HUES64 (cell line): ENCODE data around the gene DIO1.
A peak's percentile ranks its signal among the peaks of the same experiment; 100 is the strongest.

ENCODE experiments used
- H3K27ac ChIP-seq: 2 replicates; pipeline ENCODE4 v1.7.0; 2013; ENCODE audit warnings: low read depth, low read length, inconsistent platforms
- H3K27me3 ChIP-seq: 2 replicates; pipeline ENCODE4 v1.6.1; 2013; ENCODE audit warnings: mild to moderate bottlenecking, low read length; ENCODE audit not compliant: insufficient read depth
- H3K36me3 ChIP-seq: 2 replicates; pipeline ENCODE4 v1.6.1; 2013; ENCODE audit warnings: mild to moderate bottlenecking, low read length; ENCODE audit not compliant: insufficient read depth
- H3K4me1 ChIP-seq: 2 replicates; pipeline ENCODE4 v1.6.1; 2013; ENCODE audit warnings: mild to moderate bottlenecking, low read length, moderate library complexity; ENCODE audit not compliant: insufficient read depth
- H3K4me3 ChIP-seq: 2 replicates; pipeline ENCODE4 v1.5.1; 2013; ENCODE audit warnings: mild to moderate bottlenecking, low read length, moderate library complexity
- H3K9ac ChIP-seq: 2 replicates; pipeline ENCODE4 v1.6.1; 2013; ENCODE audit warnings: mild to moderate bottlenecking, low read depth, low read length
- H3K9me3 ChIP-seq: 2 replicates; pipeline ENCODE4 v1.6.1; 2013; ENCODE audit warnings: low read depth, low read length; ENCODE audit not compliant: insufficient read depth
- WGBS: fragments of 150-250, 120-280 bp; methylation state at CpG from one replicate; pipeline ENCODE4 v1.1.7; 2013; ENCODE audit warnings: missing lambda C conversion rate; 5-methylcytosine and 5-hydroxymethylcytosine counted together

Gene DIO1

DNA sequence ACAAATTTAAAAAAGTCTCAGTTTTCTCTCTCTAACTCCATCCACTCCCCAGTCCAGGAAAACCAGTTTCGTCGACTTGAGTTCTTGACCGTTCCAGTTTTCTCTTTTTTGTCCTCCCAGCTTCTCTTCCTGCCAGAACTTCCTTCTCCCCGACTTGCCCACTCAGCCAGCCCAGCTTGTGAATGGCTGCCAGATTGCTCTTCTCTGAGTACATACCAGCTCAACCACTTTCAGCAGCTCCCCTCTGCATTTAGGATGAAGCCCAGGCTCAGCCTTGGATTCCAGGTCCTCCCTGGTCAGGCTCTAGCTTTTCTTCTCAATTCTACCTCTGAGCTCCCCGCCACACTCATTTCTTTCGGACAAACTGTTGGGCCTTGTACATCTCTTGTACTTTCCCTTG lies 1.4 kb downstream of the DIO1 start:
- Histone ChIP-seq H3K9ac (no peak overlapping the region), H3K4me3 (no peak overlapping the region), H3K36me3 (no peaks in the 10 kb centered on the region), H3K9me3 (no peaks in the 10 kb centered on the region), H3K4me1 (peaks cover 1% of the 10 kb centered on the region), H3K27ac (no peak overlapping the region), H3K27me3 (no peaks in the 10 kb centered on the region)
- WGBS: 94% methylated on average over 6 of the region's 6 CpGs

DNA sequence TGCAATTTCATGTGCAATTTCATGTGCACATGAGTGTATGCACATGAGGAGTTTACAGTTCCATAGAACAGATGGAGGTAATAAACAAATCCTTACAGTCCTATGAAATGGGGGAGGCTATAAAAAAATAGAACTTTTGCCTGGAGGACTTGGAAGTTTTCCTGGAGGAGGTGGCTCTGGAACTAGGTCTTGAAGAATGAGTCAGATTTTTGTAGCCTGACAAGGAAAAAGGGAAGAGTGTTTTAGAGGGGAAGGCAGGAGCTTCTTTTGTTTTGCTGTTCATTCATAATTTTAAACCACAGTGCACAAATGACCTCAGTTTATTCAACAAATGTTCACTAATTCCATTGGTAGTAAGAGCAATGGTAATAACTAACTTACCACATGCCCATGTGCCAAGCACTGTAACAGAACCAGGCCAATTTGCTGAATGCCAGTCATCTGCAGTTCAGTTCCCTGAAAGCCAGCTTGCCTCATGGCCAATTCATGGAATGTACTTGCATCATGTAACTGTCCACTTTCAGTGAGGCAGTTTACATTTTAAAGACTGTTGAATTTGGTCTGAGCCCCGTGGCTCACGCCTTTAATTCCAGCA lies 2.7 kb downstream of the DIO1 start:
- Histone ChIP-seq H3K27ac (no peak overlapping the region), H3K27me3 (no peaks in the 10 kb centered on the region), H3K4me3 (no peak overlapping the region), H3K9me3 (no peaks in the 10 kb centered on the region), H3K9ac (no peak overlapping the region), H3K36me3 (no peaks in the 10 kb centered on the region), H3K4me1 (no peaks in the 10 kb centered on the region)
- 89% methylated on average over 2 of the region's 2 CpGs for WGBS

DNA sequence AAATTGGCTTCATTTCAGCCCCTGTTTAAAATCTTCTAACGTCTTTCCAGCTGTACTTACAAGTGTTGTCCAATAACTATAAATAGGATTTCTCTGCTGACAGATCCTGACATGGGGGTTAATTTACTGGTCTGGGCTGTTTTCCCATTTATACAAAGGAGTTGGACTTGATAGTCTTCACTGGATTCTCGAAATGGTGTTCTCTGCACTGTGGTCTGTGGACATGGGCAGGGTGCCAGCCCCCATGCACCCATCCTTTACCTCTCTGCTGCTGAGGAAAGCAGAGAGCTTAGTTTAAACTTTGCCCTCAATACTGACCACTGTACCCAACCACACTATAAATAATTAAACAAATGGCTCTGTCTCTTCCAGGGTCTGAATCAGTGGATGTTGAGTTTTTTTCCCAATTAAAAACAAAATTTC lies 5.2 kb downstream of the DIO1 start:
- no peaks in the 10 kb centered on the region for H3K9me3 ChIP-seq
- no peaks in the 10 kb centered on the region for H3K4me1 ChIP-seq
- H3K36me3 ChIP-seq: no peaks in the 10 kb centered on the region
- 83% methylated on average over 2 of the region's 2 CpGs for WGBS
- H3K9ac ChIP-seq: no peak overlapping the region
- H3K27ac ChIP-seq: no peak overlapping the region
- H3K4me3 ChIP-seq: no peak overlapping the region
- no peaks in the 10 kb centered on the region for H3K27me3 ChIP-seq

DNA sequence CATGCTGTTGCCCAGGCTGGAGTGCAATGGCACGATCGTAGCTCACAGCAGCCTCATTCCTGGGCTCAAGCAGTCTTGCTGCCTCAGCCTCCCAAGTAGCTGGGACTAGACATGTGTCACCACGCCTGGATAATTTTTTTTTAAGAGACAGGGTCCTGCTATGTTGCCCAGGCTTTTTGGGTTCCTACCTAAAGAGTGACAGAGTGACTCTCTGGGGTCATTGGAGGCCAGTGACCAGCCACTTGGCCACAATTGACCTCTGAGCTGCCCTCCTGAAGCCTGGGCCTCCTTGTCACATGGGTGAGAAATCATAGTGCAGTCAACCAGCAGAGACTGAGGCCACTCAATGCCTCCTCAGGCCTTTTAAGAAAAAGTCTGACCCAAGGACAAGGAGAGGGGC lies 5.7 kb downstream of the DIO1 start:
- 89% methylated on average over 3 of the region's 3 CpGs for WGBS
- H3K27me3 ChIP-seq: no peaks in the 10 kb centered on the region
- no peak overlapping the region for H3K27ac ChIP-seq
- no peak overlapping the region for H3K4me3 ChIP-seq
- no peaks in the 10 kb centered on the region for H3K36me3 ChIP-seq
- H3K4me1 ChIP-seq: no peaks in the 10 kb centered on the region
- no peaks in the 10 kb centered on the region for H3K9me3 ChIP-seq
- H3K9ac ChIP-seq: no peak overlapping the region

DNA sequence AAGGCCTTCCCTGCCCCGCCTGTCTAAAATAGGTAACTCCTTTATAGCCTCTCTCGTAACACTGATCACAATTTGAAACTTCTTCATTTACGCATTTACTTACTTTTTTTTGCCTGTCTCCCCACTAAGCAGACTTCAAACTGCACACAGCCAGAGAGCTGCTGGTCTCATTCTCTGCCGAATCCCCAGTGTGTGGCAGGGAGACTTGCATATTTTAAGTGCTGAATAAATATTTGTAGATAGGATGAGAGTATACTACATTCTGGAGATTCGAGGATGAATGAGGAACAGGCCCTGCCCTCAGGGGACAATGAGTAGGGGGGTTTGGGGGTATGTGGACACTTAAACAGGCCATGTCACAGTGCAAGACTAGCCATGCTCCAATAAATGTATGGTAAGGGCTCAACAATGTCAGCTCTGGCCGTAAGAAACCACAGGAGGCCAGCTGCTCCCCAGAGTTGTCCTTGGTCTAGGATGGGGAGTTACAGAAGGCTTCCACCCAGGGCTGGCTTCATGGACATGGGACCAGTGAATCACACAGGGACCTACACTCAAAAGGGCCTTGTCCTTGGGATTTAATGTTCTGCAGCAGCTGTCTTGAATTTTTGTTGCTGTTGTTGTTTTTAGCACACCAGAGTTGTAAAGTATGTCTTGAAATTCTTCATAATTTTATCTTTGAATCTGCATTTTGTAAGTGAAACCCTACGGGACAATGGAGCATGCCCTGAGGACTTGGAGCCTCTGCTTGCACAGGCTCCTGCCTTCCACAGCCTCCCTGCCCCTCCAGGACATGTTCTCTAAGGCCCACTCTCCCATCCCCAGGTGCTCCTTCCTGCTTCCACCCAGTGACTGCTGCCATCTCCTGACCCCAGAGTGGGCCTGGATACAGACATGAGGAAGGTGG lies 8.5 kb downstream of the DIO1 start:
- no peak overlapping the region for H3K9ac ChIP-seq
- no peak overlapping the region for H3K27ac ChIP-seq
- H3K27me3 ChIP-seq: no peaks in the 10 kb centered on the region
- H3K4me3 ChIP-seq: no peak overlapping the region
- whole genome bisulfite sequencing: 87% methylated on average over 7 of the region's 7 CpGs
- H3K4me1 ChIP-seq: no peaks in the 10 kb centered on the region
- no peaks in the 10 kb centered on the region for H3K9me3 ChIP-seq
- no peaks in the 10 kb centered on the region for H3K36me3 ChIP-seq

DNA sequence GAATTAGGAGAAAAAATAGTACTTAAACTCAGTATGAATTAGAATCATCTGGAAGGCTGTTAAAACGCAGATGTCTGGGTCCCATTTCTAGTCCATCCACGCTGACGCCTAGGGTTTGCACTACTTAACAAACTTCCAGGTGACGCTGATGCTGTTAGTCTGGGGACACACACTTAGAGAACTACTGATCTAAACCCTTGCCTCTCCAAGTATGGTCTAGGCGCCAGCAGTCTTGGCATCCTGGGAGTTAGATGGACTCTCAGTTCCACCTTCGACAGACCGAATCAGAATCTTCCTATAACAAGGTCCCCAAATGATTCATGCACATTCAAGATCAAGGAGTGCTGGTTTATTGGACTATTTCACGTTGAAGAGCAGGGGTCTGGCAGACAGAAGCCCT lies 11.5 kb downstream of the DIO1 start:
- Histone ChIP-seq H3K36me3 (no peaks in the 10 kb centered on the region), H3K4me3 (no peak overlapping the region), H3K27me3 (no peaks in the 10 kb centered on the region), H3K27ac (no peak overlapping the region), H3K9ac (no peak overlapping the region), H3K9me3 (no peaks in the 10 kb centered on the region), H3K4me1 (no peaks in the 10 kb centered on the region)
- 96% methylated on average over 8 of the region's 8 CpGs for WGBS

DNA sequence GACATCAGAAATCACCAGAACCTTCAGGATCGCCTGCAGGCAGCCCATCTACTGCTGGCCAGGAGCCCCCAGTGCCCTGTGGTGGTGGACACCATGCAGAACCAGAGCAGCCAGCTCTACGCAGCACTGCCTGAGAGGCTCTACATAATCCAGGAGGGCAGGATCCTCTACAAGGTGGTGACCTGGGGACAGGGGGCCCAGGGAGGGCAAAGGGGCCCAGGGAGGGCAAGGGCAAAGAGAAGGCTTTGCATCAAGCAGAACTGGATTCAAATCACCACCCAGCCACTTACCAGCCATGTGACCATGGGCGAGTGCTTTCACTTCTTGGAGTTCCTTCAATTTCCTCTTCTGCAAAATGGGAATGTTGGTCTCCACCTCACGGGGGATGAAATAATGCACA lies 12.1 kb downstream of the DIO1 start:
- no peaks in the 10 kb centered on the region for H3K36me3 ChIP-seq
- H3K4me1 ChIP-seq: no peaks in the 10 kb centered on the region
- no peaks in the 10 kb centered on the region for H3K9me3 ChIP-seq
- H3K9ac ChIP-seq: no peak overlapping the region
- WGBS: 92% methylated on average over 4 of the region's 4 CpGs
- no peak overlapping the region for H3K4me3 ChIP-seq
- no peaks in the 10 kb centered on the region for H3K27me3 ChIP-seq
- no peak overlapping the region for H3K27ac ChIP-seq

DNA sequence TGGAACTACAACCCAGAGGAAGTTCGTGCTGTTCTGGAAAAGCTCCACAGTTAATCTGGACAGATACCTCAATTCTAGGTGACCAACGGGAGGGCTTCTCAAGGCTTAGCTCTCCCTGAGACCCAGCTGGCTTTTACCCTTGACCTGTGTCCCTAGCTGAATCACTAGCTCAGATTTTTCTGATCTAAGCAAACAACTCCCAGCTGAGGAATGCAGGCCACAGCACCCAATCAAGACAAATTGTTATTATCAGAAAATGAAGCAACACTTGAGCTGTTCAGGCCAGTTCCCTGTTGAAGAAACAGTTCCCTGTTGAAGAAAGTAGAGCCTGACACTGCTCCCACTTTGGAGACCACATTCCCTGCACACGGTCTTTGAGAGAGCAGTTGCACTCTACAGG lies 16.0 kb downstream of the DIO1 start:
- WGBS: 90% methylated on average over 3 of the region's 3 CpGs
- no peaks in the 10 kb centered on the region for H3K9me3 ChIP-seq
- peaks cover 23% of the 10 kb centered on the region for H3K4me1 ChIP-seq

DNA sequence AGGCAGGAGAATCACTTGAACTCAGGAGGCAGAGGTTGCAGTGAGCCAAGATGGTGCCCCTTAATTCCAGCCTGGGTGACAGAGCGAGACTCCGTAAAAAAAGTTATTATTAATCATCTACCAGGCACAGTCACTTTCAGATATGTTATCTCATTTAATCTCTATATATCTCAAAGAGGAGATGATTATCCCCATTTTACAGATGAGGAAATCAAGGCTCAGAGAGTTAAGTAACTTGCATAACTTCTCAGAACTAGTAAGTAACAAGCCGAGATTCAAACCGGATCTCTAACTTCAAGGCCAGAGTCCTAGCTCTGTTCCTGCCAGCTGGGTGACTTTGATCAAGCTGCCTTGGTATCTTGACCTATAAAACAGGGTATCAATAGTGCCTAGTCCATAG lies 17.5 kb downstream of the DIO1 start:
- 95% methylated on average over 4 of the region's 4 CpGs for WGBS
- Histone ChIP-seq H3K27me3 (no peaks in the 10 kb centered on the region), H3K36me3 (no peaks in the 10 kb centered on the region), H3K9ac (no peak overlapping the region), H3K4me3 (no peak overlapping the region), H3K27ac (no peak overlapping the region), H3K4me1 (peaks cover 23% of the 10 kb centered on the region), H3K9me3 (no peaks in the 10 kb centered on the region)

More for the DNA sequence above, 16.0 kb downstream of the DIO1 start:
- H3K27ac ChIP-seq: no peak overlapping the region
- no peak overlapping the region for H3K9ac ChIP-seq
- H3K36me3 ChIP-seq: no peaks in the 10 kb centered on the region
- no peak overlapping the region for H3K4me3 ChIP-seq
- H3K27me3 ChIP-seq: no peaks in the 10 kb centered on the region

DNA sequence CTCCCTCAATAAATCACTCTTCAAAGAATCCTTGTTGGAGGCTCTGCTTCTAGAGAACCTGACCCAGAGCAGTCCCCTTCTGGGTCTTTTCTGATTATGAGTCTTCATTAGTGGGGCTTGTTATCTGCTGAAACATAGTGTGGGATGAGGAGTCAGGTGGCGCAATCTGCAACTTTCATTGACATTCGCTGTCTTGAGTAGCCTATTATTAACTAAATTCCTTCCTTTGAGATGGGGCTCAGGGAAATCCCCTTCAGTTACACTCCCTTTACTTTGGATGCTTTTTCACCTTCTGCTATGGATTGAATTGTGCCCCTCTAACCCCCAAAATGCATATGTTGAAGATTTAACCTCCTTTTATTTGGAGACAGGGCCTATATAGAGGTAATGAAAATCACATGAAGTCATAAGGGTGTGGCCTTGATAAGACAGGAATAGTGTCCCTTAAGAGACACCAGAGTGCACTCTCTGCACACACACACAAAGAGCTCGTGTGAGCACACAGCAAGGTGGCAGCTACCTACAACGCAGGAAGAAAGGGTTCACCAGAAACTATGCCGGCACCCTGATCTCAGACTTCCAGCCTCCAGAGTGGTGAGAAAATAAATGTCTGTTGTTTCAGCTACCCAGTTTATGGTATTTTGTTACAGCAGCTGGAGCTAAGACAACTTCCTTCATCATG lies 19.5 kb downstream of the DIO1 start:
- Histone ChIP-seq H3K27me3 (no peaks in the 10 kb centered on the region), H3K9me3 (no peaks in the 10 kb centered on the region), H3K4me3 (no peak overlapping the region), H3K36me3 (no peaks in the 10 kb centered on the region; the same call in 1 of the 2 replicates), H3K27ac (peak overlapping the region; percentile 58; the same call in 1 of the 2 replicates), H3K9ac (0 out of 2 replicates have a peak overlapping the region, but pooled peaks have one; percentile 2), H3K4me1 (peaks cover 23% of the 10 kb centered on the region)
- WGBS: 64% methylated on average over 5 of the region's 5 CpGs

DNA sequence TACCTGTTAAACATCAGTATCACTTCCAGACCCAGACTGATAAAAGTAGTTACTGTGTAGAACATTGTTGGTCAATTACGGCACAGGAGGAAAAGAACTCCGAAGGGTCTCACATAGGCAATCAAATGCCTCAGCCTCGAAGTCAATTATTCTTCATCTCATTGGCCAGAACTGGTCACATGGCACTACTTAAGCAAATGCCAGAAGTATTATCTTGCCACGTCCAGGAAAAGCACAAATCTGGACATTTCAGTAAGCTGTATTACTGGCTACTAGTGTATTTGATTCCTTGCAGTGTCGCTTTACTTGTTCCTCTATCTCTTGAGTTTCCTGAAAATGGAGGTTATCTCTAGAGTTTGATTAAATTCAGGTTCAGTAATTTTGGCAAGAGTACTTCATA lies 24.4 kb downstream of the DIO1 start:
- WGBS: 95% methylated on average over 5 of the region's 5 CpGs
- no peaks in the 10 kb centered on the region for H3K27me3 ChIP-seq

More for the DNA sequence above, 24.4 kb downstream of the DIO1 start:
- Histone ChIP-seq H3K4me3 (no peak overlapping the region), H3K9ac (no peak overlapping the region), H3K27ac (no peak overlapping the region), H3K9me3 (no peaks in the 10 kb centered on the region), H3K36me3 (peaks cover 27% of the 10 kb centered on the region), H3K4me1 (peaks cover 16% of the 10 kb centered on the region)
